HAP-1 (cell line): ENCODE data around the gene USP6.
"Not testable (repeated sequence)": the region's sequence is repeated elsewhere in the genome, so short reads cannot be mapped to it uniquely, and the experiment has no call there.

Source experiments
- DNase-seq, 2 experiments: peaks; one replicate each; pipeline ENCODE4 v3.0.0-alpha.2; 2016 to 2020; ENCODE audit warnings: low spot score in 2 of 2
- H3K27me3 ChIP-seq: fragments of 250-450 bp; sonication (Bioruptor Pico); 2 replicates; pipeline ENCODE4 v1.5.1; 2020; ENCODE audit warnings: low read depth, mild to moderate bottlenecking, moderate library complexity
- H3K36me3 ChIP-seq: fragments of 250-450 bp; sonication (Bioruptor Pico); replicated peaks from 2 replicates; pipeline ENCODE4 v1.5.1; 2020; ENCODE audit warnings: mild to moderate bottlenecking
- H3K4me1 ChIP-seq: fragments of 250-450 bp; sonication (Bioruptor Pico); 2 replicates; pipeline ENCODE4 v1.5.1; 2020; ENCODE audit warnings: mild to moderate bottlenecking
- H3K4me3 ChIP-seq: fragments of 250-450 bp; sonication (Bioruptor Pico); 2 replicates; pipeline ENCODE4 v1.5.1; 2020; ENCODE audit warnings: mild to moderate bottlenecking, moderate library complexity
- H3K9me3 ChIP-seq: fragments of 250-450 bp; sonication (Bioruptor Pico); 2 replicates; pipeline ENCODE4 v1.5.1; 2020; ENCODE audit warnings: mild to moderate bottlenecking, moderate library complexity
- in situ Hi-C: fragments of 300-500 bp; cut with MboI; formaldehyde crosslinking; loops from 3 replicates; pipeline ENCODE4 v1.14.3; 2020; ENCODE audit warnings: low sequenced_read_pairs, inconsistent platforms, mixed read lengths

The USP6 gene

DNA sequence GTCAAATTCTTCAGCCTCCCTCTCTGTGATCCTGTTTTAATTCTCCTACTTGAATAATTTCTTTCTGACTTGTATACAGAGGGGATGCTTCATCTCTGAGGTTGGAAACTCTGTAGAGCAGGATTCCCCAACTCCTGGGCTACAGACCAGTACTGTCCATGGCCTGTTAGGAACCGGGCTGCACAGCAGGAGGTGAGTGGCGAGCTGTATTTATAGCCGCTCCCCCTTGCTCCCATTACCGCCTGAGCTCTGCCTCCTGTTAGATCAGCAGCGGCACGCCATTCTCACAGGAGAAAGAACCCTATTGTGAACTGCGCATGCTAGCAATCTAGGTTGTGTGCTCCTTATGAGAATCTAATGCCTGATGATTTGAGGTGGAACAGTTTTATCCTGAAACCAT lies 59.2 kb downstream of the USP6 start:
- H3K36me3 ChIP-seq, H3K27me3 ChIP-seq, H3K4me3 ChIP-seq, DNase-seq, H3K4me1 ChIP-seq, in situ Hi-C loops: not testable (repeated sequence)
- H3K9me3 ChIP-seq: peaks cover 11% of the 10 kb centered on the region

DNA sequence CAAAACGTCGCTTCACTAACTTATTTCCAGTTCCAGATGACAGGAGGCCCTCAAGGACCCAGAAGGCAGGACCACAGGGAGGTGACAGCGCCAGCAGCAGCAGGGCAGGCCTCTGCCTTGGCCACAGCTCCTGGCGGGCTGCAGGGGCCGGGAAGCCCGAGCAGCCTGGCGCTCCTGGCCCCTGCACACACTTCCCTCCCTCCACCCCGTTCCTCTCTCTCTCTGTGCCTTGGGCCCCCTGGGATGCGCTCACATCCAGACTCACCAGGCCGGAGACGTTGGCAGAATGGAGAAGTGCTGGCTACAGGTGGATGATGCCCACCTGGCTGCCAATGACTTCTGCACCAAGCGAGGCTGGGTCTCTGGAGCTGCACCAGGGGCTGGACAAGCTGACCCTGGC lies 63.2 kb downstream of the USP6 start:
- no peaks in the 10 kb centered on the region for H3K4me1 ChIP-seq
- in situ Hi-C loops: no loop called here
- H3K27me3 ChIP-seq: no peaks in the 10 kb centered on the region
- DNase-seq: no peak
- peaks cover 42% of the 10 kb centered on the region for H3K9me3 ChIP-seq
- peaks cover 1% of the 10 kb centered on the region; the same call in 1 of the 2 replicates for H3K36me3 ChIP-seq
- H3K4me3 ChIP-seq: no peak overlapping the region

DNA sequence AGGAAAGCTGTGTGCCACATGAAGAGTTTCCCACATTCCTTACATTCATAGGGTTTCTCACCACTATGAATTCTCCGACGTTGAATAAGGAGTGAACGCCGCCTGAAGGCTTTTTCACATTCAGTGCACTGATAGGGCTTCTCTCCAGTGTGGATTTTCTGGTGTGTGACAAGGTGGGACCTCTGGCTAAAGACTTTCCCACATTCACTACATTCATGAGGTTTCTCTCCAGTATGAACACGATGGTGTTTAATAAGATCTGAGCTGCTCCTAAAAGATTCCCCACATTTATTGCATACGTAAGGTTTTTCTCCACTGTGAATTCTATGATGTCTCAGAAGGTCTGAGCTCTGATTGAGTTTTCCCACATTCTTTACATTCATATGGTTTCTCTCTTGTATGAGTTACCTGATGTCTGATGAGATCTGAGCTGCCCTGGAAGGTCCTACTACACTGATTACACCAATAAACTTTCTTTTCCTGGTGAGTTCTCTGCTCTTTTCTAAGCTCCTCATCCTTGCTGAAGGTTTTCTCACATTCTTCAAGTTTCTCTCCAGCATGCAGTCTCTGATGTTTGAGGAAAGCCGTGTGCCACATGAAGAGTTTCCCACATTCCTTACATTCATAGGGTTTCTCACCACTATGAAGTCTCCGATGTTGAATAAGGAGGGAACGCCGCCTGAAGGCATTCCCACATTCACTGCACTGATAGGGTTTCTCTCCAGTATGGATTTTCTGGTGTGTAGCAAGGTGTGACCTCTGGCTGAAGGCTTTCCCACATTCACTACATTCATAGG lies 65.9 kb downstream of the USP6 start:
- Histone ChIP-seq H3K4me1 (no peaks in the 10 kb centered on the region), H3K4me3 (no peak overlapping the region), H3K27me3 (no peaks in the 10 kb centered on the region), H3K9me3 (peaks cover 60% of the 10 kb centered on the region), H3K36me3 (peaks cover 3% of the 10 kb centered on the region; the same call in 1 of the 2 replicates)
- in situ Hi-C loops: no loop called here
- DNase-seq: no peak

DNA sequence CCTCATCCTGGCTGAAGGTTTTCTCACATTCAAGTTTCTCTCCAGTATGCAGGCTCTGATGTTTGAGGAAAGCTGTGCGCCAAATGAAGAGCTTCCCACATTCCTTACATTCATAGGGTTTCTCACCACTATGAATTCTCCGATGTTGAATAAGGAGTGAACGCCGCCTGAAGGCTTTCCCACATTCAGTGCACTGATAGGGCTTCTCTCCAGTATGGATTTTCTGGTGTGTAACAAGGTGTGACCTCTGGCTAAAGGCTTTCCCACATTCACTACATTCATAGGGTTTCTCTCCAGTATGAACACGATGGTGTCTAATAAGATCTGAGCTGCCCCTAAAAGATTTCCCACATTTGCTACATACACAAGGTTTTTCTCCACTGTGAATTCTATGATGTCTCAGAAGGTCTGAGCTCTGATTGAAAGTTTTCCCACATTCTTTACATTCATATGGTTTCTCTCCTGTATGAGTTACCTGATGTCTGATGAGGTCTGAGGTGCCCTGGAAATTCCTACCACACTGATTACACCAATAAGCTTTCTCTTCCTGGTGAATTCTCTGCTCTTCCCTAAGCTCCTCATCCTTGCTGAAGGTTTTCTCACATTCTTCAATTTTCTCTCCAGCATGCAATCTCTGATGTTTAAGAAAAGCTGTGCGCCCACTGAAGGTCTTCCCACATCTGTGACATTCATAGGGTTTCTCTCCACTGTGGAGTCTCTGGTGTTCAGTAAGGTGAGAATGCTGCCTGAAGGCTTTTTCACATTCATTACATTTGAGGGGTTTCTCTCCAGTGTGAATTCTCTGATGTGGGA lies 67.0 kb downstream of the USP6 start:
- no peaks in the 10 kb centered on the region for H3K27me3 ChIP-seq
- H3K9me3 ChIP-seq: peaks cover 65% of the 10 kb centered on the region
- no peak for DNase-seq
- in situ Hi-C loops: no loop called here
- H3K4me3 ChIP-seq: no peak overlapping the region
- peaks cover 7% of the 10 kb centered on the region for H3K36me3 ChIP-seq
- no peaks in the 10 kb centered on the region for H3K4me1 ChIP-seq

DNA sequence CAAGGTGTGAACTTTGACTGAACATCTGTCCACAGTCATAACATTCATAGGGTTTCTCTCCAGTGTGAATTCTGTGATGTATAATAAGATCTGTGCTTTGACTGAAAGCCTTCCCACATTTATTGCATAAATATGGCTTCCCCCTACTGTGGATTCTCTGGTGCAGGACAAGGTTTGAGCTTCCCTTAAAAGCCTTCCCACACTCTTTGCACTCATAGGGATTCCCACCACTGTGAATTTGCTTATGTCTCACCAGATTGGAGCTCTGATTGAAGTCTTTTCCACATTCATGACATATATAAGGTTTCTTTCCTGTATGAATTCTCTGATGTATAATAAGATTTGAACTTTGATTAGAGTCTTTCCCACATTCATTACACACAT lies 67.6 kb downstream of the USP6 start:
- Histone ChIP-seq H3K36me3 (peaks cover 7% of the 10 kb centered on the region), H3K9me3 (peaks cover 68% of the 10 kb centered on the region), H3K27me3 (no peaks in the 10 kb centered on the region), H3K4me1 (no peaks in the 10 kb centered on the region), H3K4me3 (no peak overlapping the region)
- DNase-seq: no peak
- in situ Hi-C loops: no loop called here

DNA sequence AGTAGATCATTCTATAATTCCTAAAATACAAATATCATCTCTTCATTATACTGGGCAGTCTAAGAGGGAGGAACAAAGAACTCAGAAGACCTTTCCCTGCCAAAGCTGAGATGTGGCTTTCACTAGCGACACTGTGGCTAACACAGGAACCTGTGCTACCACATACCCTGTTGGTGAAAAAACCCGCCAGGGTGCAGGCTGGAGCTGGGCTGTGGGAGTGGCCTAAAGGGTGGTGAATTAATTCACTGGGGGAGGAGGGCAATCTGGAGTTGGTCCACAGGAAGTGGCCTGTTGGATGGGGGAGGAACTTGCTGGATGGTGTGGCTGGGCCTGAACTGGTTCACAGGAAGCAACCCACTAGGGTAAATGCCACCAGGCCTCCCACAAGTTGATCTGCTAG lies 68.5 kb downstream of the USP6 start:
- DNase-seq: no peak
- H3K9me3 ChIP-seq: peaks cover 65% of the 10 kb centered on the region
- H3K4me1 ChIP-seq: no peaks in the 10 kb centered on the region
- H3K36me3 ChIP-seq: peaks cover 9% of the 10 kb centered on the region
- no peak overlapping the region for H3K4me3 ChIP-seq
- in situ Hi-C loops: no loop called here
- no peaks in the 10 kb centered on the region for H3K27me3 ChIP-seq

DNA sequence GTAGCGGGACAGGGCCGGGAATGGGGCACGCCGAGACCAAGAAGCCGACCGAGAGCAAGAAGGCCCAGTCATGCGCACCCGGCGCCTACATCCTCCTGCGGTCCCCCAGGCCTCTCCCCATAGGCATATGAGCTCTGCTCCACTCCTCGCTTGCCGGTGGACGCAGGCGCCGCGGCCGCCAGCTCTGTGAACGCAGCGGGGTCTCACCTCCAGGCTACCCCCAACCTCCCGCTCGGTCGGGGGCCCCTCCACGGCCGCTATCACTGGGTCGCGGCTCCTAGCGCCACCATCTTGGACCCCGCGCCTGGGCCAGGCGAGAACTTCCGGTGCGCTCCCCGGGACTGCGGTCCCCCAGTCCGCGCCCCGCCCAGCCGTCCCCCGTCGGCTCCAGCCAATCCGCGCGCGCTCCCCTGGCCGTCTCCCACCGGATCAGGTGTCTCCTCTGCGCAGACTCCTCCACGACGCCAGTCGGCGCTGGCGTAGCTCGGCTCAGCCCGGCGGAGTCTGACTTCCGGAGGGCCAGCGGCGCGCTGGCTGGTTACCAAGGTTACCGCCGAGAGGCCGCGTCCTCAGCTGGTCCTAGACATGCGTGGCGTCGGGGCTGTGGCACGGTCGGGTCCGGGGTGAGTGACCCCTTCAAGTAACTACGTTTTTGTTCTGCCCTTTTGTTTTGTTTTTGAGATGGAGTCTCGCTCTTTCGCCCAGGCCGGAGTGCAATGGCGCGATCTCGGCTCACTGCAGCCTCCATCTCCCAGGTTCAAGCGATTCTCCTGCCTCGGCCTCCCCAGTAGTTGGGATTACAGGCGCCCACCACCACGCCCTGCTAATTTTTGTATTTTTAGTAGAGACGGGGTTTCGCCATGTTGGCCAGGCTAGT lies 75.9 kb downstream of the USP6 start, which contains the start of gene ZNF594:
TSS of gene ZNF594 (minus strand) at position 328 of the 877 bp plus-strand sequence. CDS start 7,612 bp downstream, outside the sequence.
- Histone ChIP-seq H3K4me3 (peak within 1 kb of the TSS; percentile 87), H3K27me3 (no peaks in the 10 kb centered on the region), H3K9me3 (peaks cover 18% of the 10 kb centered on the region), H3K4me1 (no peaks in the 10 kb centered on the region; the same call in 1 of the 2 replicates), H3K36me3 (peaks cover 13% of the 10 kb centered on the region)
- peak; percentile 92 to 98 for DNase-seq
- in situ Hi-C loops: no loop called here

DNA sequence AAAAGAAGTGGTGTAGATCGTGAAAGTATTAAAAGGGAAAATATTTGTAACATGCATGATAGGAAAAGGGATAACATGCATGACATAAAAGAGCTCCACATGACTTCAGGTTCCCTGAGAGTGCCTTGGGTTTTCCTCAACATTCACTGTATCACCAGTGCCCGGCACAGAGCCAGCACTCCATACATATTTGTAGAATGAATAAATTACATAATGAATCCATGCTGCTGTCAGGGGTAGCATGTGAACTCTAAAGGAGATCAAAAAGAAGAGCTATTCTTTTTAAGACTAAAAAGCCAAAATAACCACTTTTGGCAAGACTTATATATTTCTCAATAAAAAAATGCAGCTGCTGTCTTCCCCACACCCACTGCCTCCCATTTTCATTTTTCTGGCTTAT lies 78.5 kb downstream of the USP6 start:
- no peaks in the 10 kb centered on the region for H3K27me3 ChIP-seq
- peaks cover 8% of the 10 kb centered on the region for H3K9me3 ChIP-seq
- DNase-seq: no peak
- in situ Hi-C loops: no loop called here
- no peaks in the 10 kb centered on the region; the same call in 1 of the 2 replicates for H3K4me1 ChIP-seq
- H3K4me3 ChIP-seq: no peak overlapping the region
- peaks cover 6% of the 10 kb centered on the region for H3K36me3 ChIP-seq

DNA sequence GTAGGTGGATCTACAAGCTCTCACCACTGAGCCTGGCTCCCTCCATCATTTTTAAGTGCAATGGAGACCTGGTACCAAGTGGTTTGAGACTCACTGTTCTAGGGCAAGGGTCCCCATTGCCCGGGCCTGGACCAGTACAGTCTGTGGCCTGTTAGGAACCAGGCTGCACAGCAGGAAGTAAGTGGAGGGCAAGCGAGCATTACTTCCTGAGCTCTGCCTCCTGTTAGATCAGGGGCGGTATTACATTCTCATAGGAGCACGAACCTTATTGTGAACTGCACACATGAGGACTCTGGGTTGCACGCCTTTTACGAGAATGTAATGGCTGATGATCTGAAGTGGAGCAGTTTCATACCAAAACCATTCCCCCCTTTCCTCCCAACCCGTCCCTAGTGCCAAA lies 82.6 kb downstream of the USP6 start:
- Histone ChIP-seq H3K27me3 (no peaks in the 10 kb centered on the region), H3K4me1 (no peaks in the 10 kb centered on the region), H3K36me3 (no peaks in the 10 kb centered on the region), H3K4me3 (no peak overlapping the region), H3K9me3 (no peaks in the 10 kb centered on the region)
- no peak for DNase-seq
- in situ Hi-C loops: no loop called here

DNA sequence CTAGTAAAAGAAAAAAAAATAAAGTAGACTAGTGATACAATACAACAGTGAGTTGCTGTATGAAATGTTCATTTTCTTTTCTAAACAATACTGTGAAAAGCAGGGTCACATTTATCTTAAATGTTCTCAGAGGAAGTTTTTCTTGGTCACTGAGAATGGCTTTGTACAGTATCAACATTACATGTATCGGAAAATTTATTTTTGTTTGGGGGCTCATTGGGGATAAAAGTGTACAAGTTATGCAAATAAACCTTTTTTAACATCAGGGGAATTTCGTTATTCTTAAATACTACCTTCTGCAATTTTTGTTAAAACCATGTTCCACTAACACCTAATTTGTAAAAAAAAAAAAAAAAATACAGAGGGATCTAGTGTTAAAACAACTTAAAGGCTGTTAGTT lies 84.5 kb downstream of the USP6 start:
- no peak for DNase-seq
- Histone ChIP-seq H3K27me3 (no peaks in the 10 kb centered on the region), H3K36me3 (no peaks in the 10 kb centered on the region), H3K9me3 (no peaks in the 10 kb centered on the region), H3K4me1 (no peaks in the 10 kb centered on the region), H3K4me3 (no peak overlapping the region)
- in situ Hi-C loops: no loop called here

DNA sequence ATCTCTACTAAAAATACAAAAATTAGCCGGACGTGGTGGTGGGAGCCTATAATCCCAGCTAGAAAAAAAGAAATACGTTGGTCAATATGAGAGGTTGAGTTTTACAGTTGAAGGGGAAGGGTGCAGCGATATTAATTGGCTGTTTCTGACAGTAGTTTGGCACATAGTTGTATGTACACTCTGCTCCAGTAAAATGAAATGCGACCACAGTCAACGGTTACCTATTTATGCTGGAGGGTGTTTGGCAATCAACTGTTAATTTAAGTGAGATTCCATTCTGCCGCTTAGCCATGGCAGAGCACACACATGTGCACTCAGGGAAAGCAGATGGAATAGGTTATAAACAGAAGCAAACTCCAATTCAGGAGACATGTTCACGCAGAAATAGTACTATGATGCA lies 85.2 kb downstream of the USP6 start:
- in situ Hi-C loops: no loop called here
- Histone ChIP-seq H3K36me3 (no peaks in the 10 kb centered on the region), H3K9me3 (no peaks in the 10 kb centered on the region), H3K4me3 (no peak overlapping the region), H3K4me1 (no peaks in the 10 kb centered on the region), H3K27me3 (no peaks in the 10 kb centered on the region)
- no peak for DNase-seq

DNA sequence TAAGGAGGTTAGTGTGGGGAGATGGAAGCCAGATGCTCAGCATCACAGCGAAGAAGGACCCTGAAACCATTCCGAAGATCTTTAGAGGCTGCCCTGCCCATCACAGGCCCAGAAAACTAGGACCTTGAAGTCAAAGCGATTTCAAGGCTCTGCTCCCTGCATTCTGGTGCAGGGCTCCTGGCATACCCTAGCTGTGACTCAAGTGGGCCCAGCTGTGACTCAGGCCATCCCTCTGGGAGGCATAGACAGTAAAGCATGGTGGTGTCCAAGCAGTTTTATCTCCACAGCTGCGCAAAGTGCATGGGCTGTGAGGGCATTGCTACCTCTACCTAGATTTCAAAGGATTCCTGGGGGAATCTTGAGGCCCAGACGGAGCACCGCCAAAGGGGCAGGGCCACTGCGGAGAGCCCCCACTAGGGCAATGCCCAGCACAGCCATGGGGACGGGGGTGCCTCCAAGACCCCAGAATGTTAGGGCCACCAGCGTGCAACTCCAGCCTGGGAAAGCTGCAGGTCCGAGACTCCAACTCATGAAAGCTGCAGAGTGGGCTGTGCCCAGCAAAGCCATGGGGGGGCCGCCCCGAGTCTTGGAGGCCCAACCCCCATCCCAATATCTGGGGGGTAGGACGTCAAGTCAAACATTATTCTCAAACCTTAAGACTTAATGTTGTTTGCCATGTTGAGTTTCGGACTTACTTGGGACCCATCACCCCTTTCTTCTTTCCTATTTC lies 87.5 kb downstream of the USP6 start:
- DNase-seq: no peak
- in situ Hi-C loops: no loop called here

DNA sequence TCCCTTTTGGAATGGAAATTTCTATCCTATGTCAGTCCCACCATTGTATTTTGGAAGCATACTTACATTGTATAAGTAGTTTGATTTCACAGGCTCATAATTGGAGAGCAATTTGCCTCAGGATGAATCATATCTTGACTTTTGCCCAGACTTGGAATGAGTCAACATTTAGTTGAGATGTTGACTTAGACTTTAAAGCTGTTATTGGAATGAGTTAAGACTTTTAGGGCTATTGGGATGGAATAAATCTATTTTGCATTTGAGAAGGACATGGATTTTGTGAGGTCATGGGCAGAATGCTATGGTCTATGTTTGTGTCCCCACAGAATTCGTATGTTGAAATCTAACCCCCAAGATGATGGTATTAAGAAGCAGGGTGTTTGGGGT lies 88.1 kb downstream of the USP6 start:
- no peaks in the 10 kb centered on the region for H3K36me3 ChIP-seq
- no peak overlapping the region for H3K4me3 ChIP-seq
- DNase-seq: no peak
- in situ Hi-C loops: no loop called here
- no peaks in the 10 kb centered on the region for H3K27me3 ChIP-seq
- no peaks in the 10 kb centered on the region for H3K9me3 ChIP-seq
- H3K4me1 ChIP-seq: no peaks in the 10 kb centered on the region

More for the DNA sequence above, 87.5 kb downstream of the USP6 start:
- Histone ChIP-seq H3K27me3 (no peaks in the 10 kb centered on the region), H3K9me3 (no peaks in the 10 kb centered on the region), H3K36me3 (no peaks in the 10 kb centered on the region), H3K4me1 (no peaks in the 10 kb centered on the region), H3K4me3 (no peak overlapping the region)
